DND-41 (cell line): ENCODE results near the gene ENPP6.

ENCODE experiments used
- EZH2 ChIP-seq: IDR thresholded peaks from 3 replicates; pipeline ENCODE4 v1.6.1; 2012; ENCODE audit warnings: borderline replicate concordance, low read depth, mild to moderate bottlenecking, moderate library complexity, low read length, inconsistent platforms; ENCODE audit not compliant: severe bottlenecking
- TF ChIP-seq, protein P1 (sequence below): IDR thresholded peaks from 2 replicates; pipeline ENCODE4 v1.5.1; 2012; ENCODE audit warnings: borderline replicate concordance, low read length, moderate library complexity, mild to moderate bottlenecking; ENCODE audit not compliant: poor library complexity, severe bottlenecking; ENCODE audit errors: extremely low read depth

DNA sequence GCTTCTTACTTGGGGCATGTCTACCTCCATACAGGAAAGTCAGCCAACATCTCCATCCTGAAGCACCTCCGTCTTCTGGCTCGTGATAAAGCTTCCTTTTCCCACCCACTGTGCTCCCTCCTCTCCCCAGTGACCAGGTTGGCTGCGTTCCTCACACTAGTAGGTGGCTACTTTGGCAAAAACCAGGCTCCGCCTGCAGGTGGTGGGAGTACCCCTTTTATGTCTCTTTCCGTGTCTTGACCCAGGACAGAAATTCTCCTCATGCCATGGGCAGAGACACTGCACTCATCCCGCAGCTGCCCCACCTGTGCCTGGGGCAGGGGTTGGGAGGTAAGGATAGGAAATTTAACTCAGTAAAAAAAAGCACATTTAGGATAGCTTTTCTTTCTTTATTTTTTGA lies 50.9 kb downstream of the ENPP6 start:
- TF ChIP-seq, protein P1, sequence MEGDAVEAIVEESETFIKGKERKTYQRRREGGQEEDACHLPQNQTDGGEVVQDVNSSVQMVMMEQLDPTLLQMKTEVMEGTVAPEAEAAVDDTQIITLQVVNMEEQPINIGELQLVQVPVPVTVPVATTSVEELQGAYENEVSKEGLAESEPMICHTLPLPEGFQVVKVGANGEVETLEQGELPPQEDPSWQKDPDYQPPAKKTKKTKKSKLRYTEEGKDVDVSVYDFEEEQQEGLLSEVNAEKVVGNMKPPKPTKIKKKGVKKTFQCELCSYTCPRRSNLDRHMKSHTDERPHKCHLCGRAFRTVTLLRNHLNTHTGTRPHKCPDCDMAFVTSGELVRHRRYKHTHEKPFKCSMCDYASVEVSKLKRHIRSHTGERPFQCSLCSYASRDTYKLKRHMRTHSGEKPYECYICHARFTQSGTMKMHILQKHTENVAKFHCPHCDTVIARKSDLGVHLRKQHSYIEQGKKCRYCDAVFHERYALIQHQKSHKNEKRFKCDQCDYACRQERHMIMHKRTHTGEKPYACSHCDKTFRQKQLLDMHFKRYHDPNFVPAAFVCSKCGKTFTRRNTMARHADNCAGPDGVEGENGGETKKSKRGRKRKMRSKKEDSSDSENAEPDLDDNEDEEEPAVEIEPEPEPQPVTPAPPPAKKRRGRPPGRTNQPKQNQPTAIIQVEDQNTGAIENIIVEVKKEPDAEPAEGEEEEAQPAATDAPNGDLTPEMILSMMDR: no peak
- no peak for TF ChIP-seq EZH2
